GM12873 (cell line): ENCODE results near the gene DMAC1.

ENCODE experiments used
- CTCF ChIP-seq: IDR thresholded peaks from 2 replicates; pipeline ENCODE4 v1.5.1; 2012; ENCODE audit warnings: low read depth, mild to moderate bottlenecking, moderate library complexity, low read length, control low read depth; ENCODE audit not compliant: insufficient read depth; ENCODE audit errors: missing control alignments

DMAC1 gene

GRCh38 chr9:7770111-7770510 lies 29.5 kb downstream of the DMAC1 start:
- no peak for TF ChIP-seq CTCF

- no peak for TF ChIP-seq CTCF
Measured at GRCh38 chr9:7762600-7762999, 37.0 kb downstream of the DMAC1 start.

- TF ChIP-seq CTCF = no peak
Measured at GRCh38 chr9:7760014-7760415, 39.6 kb downstream of the DMAC1 start.

- no peak for TF ChIP-seq CTCF
Measured at GRCh38 chr9:7756088-7756487, 43.5 kb downstream of the DMAC1 start.

- TF ChIP-seq CTCF = no peak
Measured at GRCh38 chr9:7752481-7752880, 47.1 kb downstream of the DMAC1 start.
